Measurements from ENCODE around the gene PPHLN1. TPM values are rescaled to one million over a fixed set of nuclear protein-coding genes. Genes with fewer than 3 reads are reported as not detected.

The PPHLN1 gene
- total and polyA plus RNA-seq, 2 donors (not counting 1 experiment from before 2014, with no cell fraction given), result 48.8 to 104 TPM

Small RNAs within 50 kb of the gene (small RNA-seq; reads per million reads assigned to genes)
- gene MIR7851 (ENCODE audit: insufficient read length, low read depth, low replicate concordance) (not detected), gene RF00019 (ENCODE audit: insufficient read length, low read depth, low replicate concordance) (not detected), gene RF00090 (ENCODE audit: insufficient read length, low read depth, low replicate concordance) (not detected), gene RNU6-249P (ENCODE audit: insufficient read length, low read depth, low replicate concordance) (not detected)

Other genes with a start within 250 kb of the PPHLN1 start
- gene GXYLT1, start 181.3 kb upstream of the PPHLN1 start, total RNA-seq, result 9.4 and 10.4 TPM in 2 replicates
- 2.0 and 3.3 TPM in 2 replicates for gene GXYLT1, start 181.3 kb upstream of the PPHLN1 start, polyA plus RNA-seq
- 38.5 and 41.9 TPM in 2 replicates for gene YAF2, start 87.9 kb upstream of the PPHLN1 start, total RNA-seq
- 11.6 and 18.6 TPM in 2 replicates for gene YAF2, start 87.9 kb upstream of the PPHLN1 start, polyA plus RNA-seq
- gene ZCRB1, start 73 bp upstream of the PPHLN1 start, total RNA-seq, result 23.2 and 27.1 TPM in 2 replicates
- gene ZCRB1, start 73 bp upstream of the PPHLN1 start, polyA plus RNA-seq, result 9.8 and 15.5 TPM in 2 replicates

Measured in B cell (primary cell).